DND-41 (cell line): Measurements from ENCODE around the gene PRC1.
"Not testable (repeated sequence)": the region's sequence is repeated elsewhere in the genome, so short reads cannot be mapped to it uniquely, and the experiment has no call there.

Experiments
- ATAC-seq: fragments of 200-7000 bp; cut with Tn5 transposase; 3 replicates; pipeline ENCODE4 v1.9.1; 2021; ENCODE audit warnings: low read depth; ENCODE audit not compliant: insufficient read depth
- DNase-seq: peaks from one replicate; pipeline ENCODE4 v3.0.0-alpha.2; 2020
- H2AFZ ChIP-seq: 2 replicates; pipeline ENCODE4 v1.6.0; 2012; ENCODE audit warnings: low read depth, low read length
- H3K27ac ChIP-seq: 2 replicates; pipeline ENCODE4 v1.5.1; 2012; ENCODE audit warnings: low read length, inconsistent platforms
- H3K27me3 ChIP-seq: fragments of 200-600 bp; sonication (generic); 2 replicates; pipeline ENCODE4 v1.6.0; 2012; ENCODE audit warnings: low read length, mild to moderate bottlenecking, inconsistent platforms; ENCODE audit not compliant: insufficient read depth, poor library complexity
- H3K36me3 ChIP-seq: 2 replicates; pipeline ENCODE4 v1.5.1; 2012; ENCODE audit warnings: low read length, inconsistent platforms; ENCODE audit not compliant: insufficient read depth
- H3K4me1 ChIP-seq: 2 replicates; pipeline ENCODE4 v1.5.1; 2012; ENCODE audit warnings: mild to moderate bottlenecking, low read length; ENCODE audit not compliant: insufficient read depth
- H3K4me2 ChIP-seq: 2 replicates; pipeline ENCODE4 v1.6.0; 2012; ENCODE audit warnings: mild to moderate bottlenecking, moderate library complexity, low read length, inconsistent platforms; ENCODE audit not compliant: insufficient read depth
- H3K4me3 ChIP-seq, 2 experiments: fragments of 200-600 bp in 1 of 2; shearing (Covaris generic) in 1 of 2; 2 replicates each; pipeline ENCODE4 v1.5.1; 2012 to 2016; ENCODE audit warnings: inconsistent platforms in 2 of 2, low read length in 2 of 2, mild to moderate bottlenecking in 2 of 2, low read depth in 1 of 2, moderate library complexity in 1 of 2
- H3K79me2 ChIP-seq: 2 replicates; pipeline ENCODE4 v1.6.0; 2012; ENCODE audit warnings: low read length, inconsistent platforms; ENCODE audit not compliant: insufficient read depth
- H3K9ac ChIP-seq: 2 replicates; pipeline ENCODE4 v1.6.0; 2012; ENCODE audit warnings: low read depth, mild to moderate bottlenecking, inconsistent platforms, low read length, moderate library complexity
- H3K9me3 ChIP-seq: 2 replicates; pipeline ENCODE4 v1.5.1; 2012; ENCODE audit warnings: low read length, moderate library complexity, mild to moderate bottlenecking, inconsistent platforms; ENCODE audit not compliant: insufficient read depth, severe bottlenecking
- H4K20me1 ChIP-seq: 2 replicates; pipeline ENCODE4 v1.6.0; 2012; ENCODE audit warnings: low read length; ENCODE audit not compliant: insufficient read depth
- EZH2 ChIP-seq: IDR thresholded peaks from 3 replicates; pipeline ENCODE4 v1.6.1; 2012; ENCODE audit warnings: borderline replicate concordance, low read depth, mild to moderate bottlenecking, moderate library complexity, low read length, inconsistent platforms; ENCODE audit not compliant: severe bottlenecking
- TF ChIP-seq, protein P1 (sequence below): IDR thresholded peaks from 2 replicates; pipeline ENCODE4 v1.5.1; 2012; ENCODE audit warnings: borderline replicate concordance, low read length, moderate library complexity, mild to moderate bottlenecking; ENCODE audit not compliant: poor library complexity, severe bottlenecking; ENCODE audit errors: extremely low read depth

PRC1 gene

DNA sequence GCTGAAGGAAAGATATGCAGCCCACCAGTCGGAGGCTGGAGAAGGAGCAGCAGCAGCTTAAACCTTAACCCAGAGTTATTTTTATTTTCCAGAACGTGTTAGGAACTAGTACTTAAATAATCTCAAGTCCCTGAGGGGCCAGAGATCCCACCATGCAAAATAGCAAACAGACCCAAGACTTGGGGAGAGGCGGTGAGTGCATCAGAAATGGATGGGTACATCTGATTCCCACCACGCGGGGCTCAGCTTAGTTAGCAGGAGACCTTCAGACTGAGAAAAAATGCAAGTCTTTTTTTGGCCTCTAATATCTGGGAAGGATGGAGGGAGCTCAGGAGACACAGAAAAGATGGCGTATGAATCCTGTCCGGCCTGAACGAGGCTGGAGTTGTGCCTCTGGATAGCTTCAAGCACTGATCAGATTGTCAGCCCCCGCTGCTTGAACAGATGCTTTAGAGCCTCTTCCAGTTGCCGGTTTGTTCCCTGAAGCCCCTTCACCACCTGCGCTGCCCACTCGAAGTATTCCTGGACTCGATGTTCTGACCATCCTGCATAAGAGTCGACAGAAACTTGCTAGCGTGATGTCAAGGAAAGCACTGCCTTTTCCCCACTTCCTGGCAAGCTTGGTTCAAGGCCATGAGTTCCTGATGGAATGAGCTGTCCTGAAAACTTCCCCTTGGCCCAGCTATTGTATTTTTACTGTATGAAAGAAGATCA lies 63.3 kb downstream of the PRC1 start:
- Histone ChIP-seq H3K36me3 (peaks cover under 1% of the 10 kb centered on the region; the same call in 1 of the 2 replicates), H3K9ac (peak overlapping the region; percentile 68), H3K9me3 (no peaks in the 10 kb centered on the region), H3K4me1 (peaks cover 57% of the 10 kb centered on the region), H3K79me2 (peaks cover 32% of the 10 kb centered on the region), H2AFZ (peak overlapping the region; percentile 73), H3K4me3 (peak overlapping the region; percentile 44 to 78; a peak in 3 of 4 replicates), H3K4me2 (peak overlapping the region; percentile 82), H3K27ac (peak overlapping the region; percentile 83), H3K27me3 (no peaks in the 10 kb centered on the region), H4K20me1 (no peaks in the 10 kb centered on the region)
- ATAC-seq (no peak), DNase-seq (no peak)
- TF ChIP-seq EZH2 = no peak
- TF ChIP-seq, protein P1, sequence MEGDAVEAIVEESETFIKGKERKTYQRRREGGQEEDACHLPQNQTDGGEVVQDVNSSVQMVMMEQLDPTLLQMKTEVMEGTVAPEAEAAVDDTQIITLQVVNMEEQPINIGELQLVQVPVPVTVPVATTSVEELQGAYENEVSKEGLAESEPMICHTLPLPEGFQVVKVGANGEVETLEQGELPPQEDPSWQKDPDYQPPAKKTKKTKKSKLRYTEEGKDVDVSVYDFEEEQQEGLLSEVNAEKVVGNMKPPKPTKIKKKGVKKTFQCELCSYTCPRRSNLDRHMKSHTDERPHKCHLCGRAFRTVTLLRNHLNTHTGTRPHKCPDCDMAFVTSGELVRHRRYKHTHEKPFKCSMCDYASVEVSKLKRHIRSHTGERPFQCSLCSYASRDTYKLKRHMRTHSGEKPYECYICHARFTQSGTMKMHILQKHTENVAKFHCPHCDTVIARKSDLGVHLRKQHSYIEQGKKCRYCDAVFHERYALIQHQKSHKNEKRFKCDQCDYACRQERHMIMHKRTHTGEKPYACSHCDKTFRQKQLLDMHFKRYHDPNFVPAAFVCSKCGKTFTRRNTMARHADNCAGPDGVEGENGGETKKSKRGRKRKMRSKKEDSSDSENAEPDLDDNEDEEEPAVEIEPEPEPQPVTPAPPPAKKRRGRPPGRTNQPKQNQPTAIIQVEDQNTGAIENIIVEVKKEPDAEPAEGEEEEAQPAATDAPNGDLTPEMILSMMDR = no peak

DNA sequence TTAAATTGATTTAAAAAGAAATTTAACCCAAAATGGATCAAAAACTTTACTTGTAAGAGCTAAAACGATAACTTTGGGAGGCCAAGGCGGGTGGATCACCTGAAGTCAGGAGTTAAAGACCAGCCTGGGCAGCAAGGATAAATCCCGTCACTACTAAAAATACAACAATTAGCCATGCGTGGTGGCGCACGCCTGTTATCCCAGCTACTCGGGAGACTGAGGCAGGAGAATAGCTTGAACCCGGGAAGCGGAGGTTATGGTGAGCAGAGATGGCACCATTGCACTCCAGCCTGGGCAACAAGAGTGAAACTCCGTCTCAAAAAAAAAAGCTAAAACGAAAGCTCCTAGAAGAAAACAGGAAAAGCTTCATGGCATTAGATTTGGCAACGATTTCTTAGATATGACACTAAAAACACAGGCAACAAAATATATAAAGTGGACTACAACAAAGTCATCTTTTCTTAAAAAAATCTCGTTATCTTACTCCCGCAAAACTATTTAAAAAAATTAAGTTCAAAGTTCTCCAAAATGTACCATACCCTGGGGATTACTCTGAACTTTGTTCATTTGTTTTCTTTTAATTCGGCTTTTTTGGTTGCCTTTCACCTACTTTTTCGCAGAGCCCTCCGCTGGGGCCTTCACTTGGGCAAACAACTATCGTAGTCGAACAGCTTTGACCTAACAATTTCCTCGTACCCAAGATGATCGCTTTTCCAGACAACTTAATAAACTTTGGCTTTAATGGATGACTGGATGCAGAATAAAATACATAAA lies 64.9 kb downstream of the PRC1 start:
- Histone ChIP-seq H4K20me1 (no peaks in the 10 kb centered on the region), H3K27me3 (no peaks in the 10 kb centered on the region), H2AFZ (peak overlapping the region; percentile 73), H3K27ac (peak overlapping the region; percentile 83), H3K79me2 (peaks cover 23% of the 10 kb centered on the region), H3K36me3 (no peaks in the 10 kb centered on the region), H3K9me3 (no peaks in the 10 kb centered on the region), H3K9ac (peak overlapping the region; percentile 68), H3K4me3 (peak overlapping the region; percentile 44 to 78; a peak in 3 of 4 replicates), H3K4me2 (peak overlapping the region; percentile 82), H3K4me1 (peaks cover 46% of the 10 kb centered on the region)
- no peak for DNase-seq
- TF ChIP-seq, protein P1 = no peak
- TF ChIP-seq EZH2 = no peak
- no peak for ATAC-seq

- H3K4me2 ChIP-seq, H3K4me3 ChIP-seq, DNase-seq, H3K9me3 ChIP-seq, H4K20me1 ChIP-seq, H2AFZ ChIP-seq, H3K9ac ChIP-seq, H3K27me3 ChIP-seq, ATAC-seq, H3K27ac ChIP-seq, H3K36me3 ChIP-seq: not testable (repeated sequence)
- Histone ChIP-seq H3K79me2 (peaks cover 23% of the 10 kb centered on the region), H3K4me1 (peaks cover 34% of the 10 kb centered on the region)
These were observed 66.2 kb downstream of the PRC1 start for GRCh38 chr15:90928106-90928505.

DNA sequence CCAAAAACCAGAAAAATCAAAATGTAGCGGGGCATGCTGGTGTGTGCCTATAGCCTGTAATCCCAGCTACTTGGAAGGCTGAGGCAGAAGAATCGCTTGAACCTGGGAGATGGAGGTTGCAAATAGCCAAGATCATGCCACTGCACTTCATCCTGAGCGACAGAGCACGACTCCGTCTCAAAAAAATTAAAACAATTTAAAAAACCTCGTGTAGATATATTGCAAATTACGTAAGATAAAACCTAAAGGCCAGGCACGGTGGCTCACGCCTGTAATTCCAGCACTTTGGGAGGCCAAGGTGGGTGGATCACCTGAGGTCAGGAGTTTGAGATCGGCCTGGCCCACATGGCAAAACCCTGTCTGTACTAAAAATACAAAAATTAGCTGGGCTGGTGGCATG lies 67.6 kb downstream of the PRC1 start:
- H3K36me3 ChIP-seq, H4K20me1 ChIP-seq, H3K9ac ChIP-seq, ATAC-seq, H2AFZ ChIP-seq, H3K27me3 ChIP-seq, H3K4me3 ChIP-seq, DNase-seq, H3K27ac ChIP-seq, H3K4me2 ChIP-seq, H3K9me3 ChIP-seq: not testable (repeated sequence)
- H3K4me1 ChIP-seq = peaks cover 24% of the 10 kb centered on the region
- H3K79me2 ChIP-seq = peaks cover 18% of the 10 kb centered on the region
